Cardiac muscle cell (in vitro differentiated cells and primary cell): Measurements from ENCODE around the gene CDC45. TPM values are rescaled to one million over a fixed set of nuclear protein-coding genes. Genes with fewer than 3 reads are reported as not detected.

Experiments
- DNase-seq, 2 donors: peaks; one replicate each; pipeline versions ENCODE4 v3.0.0 to v3.0.0-alpha.2; 2010 to 2017; ENCODE audit warnings: low read depth in 1 of 2, low spot score in 1 of 2
- H3K27ac ChIP-seq: fragments of 200-600 bp; sonication (generic); 2 replicates; pipeline ENCODE4 v1.5.1; 2016
- H3K27me3 ChIP-seq: fragments of 200-600 bp; sonication (generic); 2 replicates; pipeline ENCODE4 v1.6.0; 2016; ENCODE audit warnings: control low read depth
- H3K36me3 ChIP-seq: fragments of 200-600 bp; sonication (generic); 2 replicates; pipeline ENCODE4 v1.5.1; 2016; ENCODE audit warnings: control low read depth
- H3K4me1 ChIP-seq: fragments of 200-600 bp; sonication (generic); 2 replicates; pipeline ENCODE4 v1.8.1; 2017; ENCODE audit warnings: low read depth, mild to moderate bottlenecking, mixed run types
- H3K4me3 ChIP-seq: fragments of 200-600 bp; sonication (generic); 2 replicates; pipeline ENCODE4 v1.5.1; 2016; ENCODE audit warnings: mild to moderate bottlenecking
- H3K9me3 ChIP-seq: fragments of 200-600 bp; sonication (generic); 2 replicates; pipeline ENCODE4 v1.5.1; 2017; ENCODE audit warnings: low read depth, mild to moderate bottlenecking, control low read depth
- CTCF ChIP-seq: IDR thresholded peaks from 2 replicates; pipeline ENCODE4 v1.5.1; 2012; ENCODE audit warnings: low read depth, mild to moderate bottlenecking, low read length
- polyA plus RNA-seq: library from polyadenylated mRNA; unstranded; fragments of >200 nt; fragmentation: Nextera tagmentation; extraction: Ambion mirVana; gene quantifications from 2 replicates; pipeline ENCODE4 v1.2.1, GENCODE V29; 2016
- total RNA-seq: library from RNA; depleted of rRNA; stranded (reverse); fragments of >200 nt; gene quantifications from 2 replicates; pipeline ENCODE4 v1.2.3, GENCODE V29; 2016

The CDC45 gene
- total and polyA plus RNA-seq, 2 experiments from 2014 or later, result 7.6 to 15.5 TPM

DNA sequence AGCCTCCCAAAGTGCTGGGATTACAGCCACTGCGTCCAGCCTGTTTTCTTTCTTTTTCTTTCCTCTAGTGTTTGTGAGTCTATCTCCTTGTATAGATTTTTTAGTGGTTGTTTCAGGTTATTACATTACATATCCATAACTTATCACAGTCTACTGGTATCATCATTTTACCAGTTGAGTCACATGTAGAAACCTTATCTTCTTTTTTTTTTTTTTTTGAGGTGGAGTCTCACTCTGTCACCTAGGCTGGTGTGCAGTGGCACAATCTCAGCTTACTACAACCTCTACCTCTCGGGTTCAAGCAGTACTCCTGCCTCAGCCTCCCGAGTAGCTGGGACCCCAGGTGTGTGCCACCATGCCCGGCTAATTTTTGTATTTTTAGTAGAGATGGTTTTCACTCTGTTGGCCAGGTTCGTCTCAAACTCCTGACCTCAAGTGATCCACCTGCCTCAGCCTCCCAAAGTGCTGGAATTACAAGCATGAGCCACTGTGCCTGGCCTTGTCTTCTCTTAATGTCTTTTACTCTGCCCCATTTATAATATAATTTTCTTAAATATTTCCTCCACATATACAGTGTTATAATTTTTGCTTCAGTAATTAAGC is 11.0 kb downstream of the CDC45 start:
- DNase-seq, result no peak
- Histone ChIP-seq H3K27ac (no peak overlapping the region), H3K4me3 (no peak overlapping the region), H3K4me1 (no peaks in the 10 kb centered on the region), H3K27me3 (no peaks in the 10 kb centered on the region), H3K36me3 (no peaks in the 10 kb centered on the region), H3K9me3 (no peaks in the 10 kb centered on the region)
- no peak for TF ChIP-seq CTCF

DNA sequence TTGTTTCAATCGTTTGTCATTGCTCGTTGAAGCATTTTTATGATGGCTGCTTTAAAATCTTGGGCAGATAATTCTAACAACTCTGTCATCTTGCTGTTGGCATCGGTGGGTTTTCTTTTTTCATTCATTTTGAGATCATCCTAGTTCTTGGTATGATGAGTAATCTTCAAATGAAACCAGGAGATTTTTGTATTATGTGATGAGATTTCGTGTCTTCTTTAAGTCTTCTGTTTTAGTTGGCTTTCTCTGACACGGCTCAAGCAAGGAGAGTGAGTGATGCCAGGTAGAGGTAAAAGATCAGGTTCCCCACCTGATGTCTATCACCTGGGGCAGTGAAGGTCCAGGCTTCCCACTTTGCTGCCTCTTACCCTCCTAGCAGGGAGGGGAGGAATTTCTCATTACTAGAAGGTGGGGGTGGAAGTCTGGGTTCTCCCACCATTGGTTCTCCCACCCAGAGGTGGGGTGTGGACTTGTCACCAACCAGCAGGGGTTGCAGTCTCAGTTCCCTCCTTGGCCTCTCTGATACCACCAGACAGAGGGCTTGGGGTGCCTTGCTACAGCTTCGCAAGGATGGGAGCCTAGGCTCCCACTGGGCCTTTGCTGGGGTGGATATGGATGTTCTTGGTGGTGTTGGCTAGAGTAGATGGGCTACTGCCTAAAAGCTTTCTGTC is 12.9 kb downstream of the CDC45 start:
- Histone ChIP-seq H3K4me3 (no peak overlapping the region), H3K9me3 (no peaks in the 10 kb centered on the region), H3K4me1 (no peaks in the 10 kb centered on the region), H3K27ac (no peak overlapping the region), H3K36me3 (no peaks in the 10 kb centered on the region), H3K27me3 (no peaks in the 10 kb centered on the region)
- no peak for DNase-seq
- TF ChIP-seq CTCF, result no peak

DNA sequence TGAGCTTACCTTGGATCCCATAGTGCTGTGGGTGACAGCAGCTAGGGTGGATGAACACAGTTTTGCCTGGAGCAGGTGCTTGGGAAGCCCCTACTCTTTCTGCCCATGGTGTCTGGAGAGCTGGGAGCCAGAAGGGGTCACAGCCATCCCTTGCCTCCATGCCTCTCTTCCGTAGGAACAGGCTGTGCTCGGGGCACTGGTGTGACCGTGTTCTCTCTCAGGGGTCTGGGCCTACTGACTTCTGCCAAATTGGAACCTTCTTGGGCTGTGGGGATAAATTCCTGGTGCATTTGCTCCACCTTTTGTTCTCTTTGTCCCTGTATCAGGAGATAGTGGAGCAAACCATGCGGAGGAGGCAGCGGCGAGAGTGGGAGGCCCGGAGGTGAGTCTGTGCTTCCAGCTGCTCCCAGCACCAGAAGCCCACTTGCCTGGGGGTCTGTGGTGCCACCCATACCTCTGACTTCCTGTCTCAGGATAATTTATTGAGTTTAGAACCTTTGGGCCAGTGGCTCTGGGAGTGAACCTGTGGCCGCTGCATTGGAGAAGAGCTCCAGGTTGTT is 14.4 kb downstream of the CDC45 start:
- no peak for TF ChIP-seq CTCF
- H3K9me3 ChIP-seq, result no peaks in the 10 kb centered on the region
- H3K36me3 ChIP-seq, result no peaks in the 10 kb centered on the region
- H3K27me3 ChIP-seq, result no peaks in the 10 kb centered on the region
- no peak overlapping the region for H3K4me3 ChIP-seq
- H3K27ac ChIP-seq, result no peak overlapping the region
- no peaks in the 10 kb centered on the region for H3K4me1 ChIP-seq
- DNase-seq, result no peak

DNA sequence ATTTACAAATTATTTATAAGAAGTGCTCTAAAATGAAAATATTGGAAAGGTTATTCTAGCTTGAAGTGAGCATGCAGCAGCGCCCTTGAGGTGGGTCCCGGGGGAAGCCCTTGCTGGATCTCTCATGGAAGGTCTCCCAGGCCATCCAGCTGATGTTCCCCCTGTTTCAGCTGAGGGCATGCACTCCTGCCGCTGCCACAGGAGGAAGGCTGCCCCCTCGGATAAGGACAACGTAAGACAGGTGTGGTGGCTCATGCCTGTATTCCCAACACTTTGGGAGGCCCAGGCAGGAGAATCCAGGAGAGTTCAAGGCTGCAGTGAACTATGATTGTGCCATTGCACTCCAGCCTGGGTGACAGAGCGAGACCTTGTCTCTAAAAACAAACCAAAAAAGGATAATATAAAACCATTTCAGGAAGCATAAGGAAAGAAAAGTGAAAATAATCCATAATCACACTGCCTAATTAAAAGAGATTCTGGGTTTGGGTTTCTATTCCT is 15.0 kb downstream of the CDC45 start:
- Histone ChIP-seq H3K27me3 (no peaks in the 10 kb centered on the region), H3K4me3 (no peak overlapping the region)
- DNase-seq, result no peak

More for the DNA sequence above, 15.0 kb downstream of the CDC45 start:
- Histone ChIP-seq H3K27ac (no peak overlapping the region), H3K36me3 (no peaks in the 10 kb centered on the region), H3K9me3 (no peaks in the 10 kb centered on the region), H3K4me1 (no peaks in the 10 kb centered on the region)
- TF ChIP-seq CTCF, result no peak
